K562 (cell line): ENCODE data around the gene B3GALT4. TPM values are rescaled to one million over a fixed set of nuclear protein-coding genes. Genes with fewer than 3 reads are reported as not detected.

Experiments used
- ATAC-seq: fragments of 200-7000 bp; cut with Tn5 transposase; 3 replicates; pipeline ENCODE4 v1.9.1; 2020; ENCODE audit warnings: moderate library complexity
- BruUV-seq: library from RNA; stranded (reverse); fragments of 400-500 nt; replicated peaks from 2 replicates; lab custom pipeline; 2021; lab: Mats Ljungman, UMichigan
- CTCF ChIA-PET: fragments of 300-600 bp; formaldehyde crosslinking; extraction: SDS; loops from one replicate; lab custom pipeline; 2021; ENCODE audit warnings: low intra/inter-chr PET ratio; lab: Yijun Ruan, JAX
- POLR2A ChIA-PET: fragments of 300-600, 350-650 bp; sonication (Branson Sonifier 250); formaldehyde crosslinking; extraction: SDS; loops from one replicate; lab custom pipeline; 2021; ENCODE audit warnings: antibody characterized with exemption, inconsistent platforms; lab: Yijun Ruan, JAX
- DNase-seq, 4 experiments: peaks; one replicate each; pipeline versions ENCODE4 v3.0.0 to v3.0.0-alpha.2; 2011 to 2018; ENCODE audit warnings: low spot score in 3 of 4, mixed read lengths in 3 of 4; ENCODE audit errors: extremely low read depth in 1 of 4
- FAIRE-seq: peaks from 2 replicates; lab custom pipeline; 2011; peaks lifted over from hg19 to GRCh38; lab: Jason Lieb, UNC
- H2AFZ ChIP-seq: 2 replicates; pipeline ENCODE4 v1.6.0; 2011; ENCODE audit warnings: low read depth, low read length, control low read depth, inconsistent platforms
- H3K27ac ChIP-seq: fragments of 200-600 bp; 3 replicates; pipeline ENCODE4 v1.8.0; 2011; ENCODE audit warnings: low read depth, mild to moderate bottlenecking, control low read depth, inconsistent platforms, low read length, moderate library complexity, mixed read lengths; ENCODE audit errors: extremely low read depth
- H3K27me3 ChIP-seq, 2 experiments: fragments of 300-600 bp in 1 of 2; 2 replicates in 1 of 2; 3 replicates in 1 of 2; pipeline versions ENCODE4 v1.6.0 to v1.8.0; 2011; ENCODE audit warnings: inconsistent platforms in 2 of 2, low read length in 2 of 2, mild to moderate bottlenecking in 1 of 2, mixed read lengths in 1 of 2, moderate library complexity in 1 of 2; ENCODE audit not compliant: control insufficient read depth in 2 of 2, insufficient read depth in 2 of 2
- H3K36me3 ChIP-seq: fragments of 300-600 bp; 3 replicates; pipeline ENCODE4 v1.8.0; 2011; ENCODE audit warnings: mild to moderate bottlenecking, low read length, inconsistent platforms; ENCODE audit not compliant: control insufficient read depth, insufficient read depth
- H3K4me1 ChIP-seq, 2 experiments: fragments of 200-600 bp in 1 of 2; replicated peaks in 1 of 2; 2 replicates in 1 of 2; 3 replicates in 1 of 2; pipeline versions ENCODE4 v1.5.1 to v1.8.0; 2011; ENCODE audit warnings: inconsistent platforms in 2 of 2, low read length in 2 of 2, mild to moderate bottlenecking in 1 of 2, mixed read lengths in 1 of 2, moderate library complexity in 1 of 2; ENCODE audit not compliant: control insufficient read depth in 2 of 2, insufficient read depth in 2 of 2
- H3K4me2 ChIP-seq: 2 replicates; pipeline ENCODE4 v1.6.1; 2011; ENCODE audit warnings: low read length, control low read depth, inconsistent platforms, mixed read lengths; ENCODE audit not compliant: insufficient read depth
- H3K4me3 ChIP-seq: fragments of 200-600 bp; sonication (generic), shearing (Covaris generic); 2 replicates; pipeline ENCODE4 v1.5.1; 2016; ENCODE audit warnings: control low read depth, inconsistent platforms
- H3K79me2 ChIP-seq: fragments of 200-600 bp; 3 replicates; pipeline ENCODE4 v1.8.0; 2011; ENCODE audit warnings: low read length, inconsistent platforms; ENCODE audit not compliant: control insufficient read depth, insufficient read depth
- H3K9ac ChIP-seq, 2 experiments: 2 replicates each; pipeline versions ENCODE4 v1.6.0 to v1.6.1; 2011; ENCODE audit warnings: low read depth in 2 of 2, low read length in 2 of 2, control low read depth in 1 of 2, inconsistent platforms in 1 of 2, mild to moderate bottlenecking in 1 of 2, mixed read lengths in 1 of 2; ENCODE audit not compliant: insufficient read depth in 1 of 2
- H3K9me1 ChIP-seq: one replicate; pipeline ENCODE4 v1.6.0; 2011; ENCODE audit warnings: inconsistent platforms, mild to moderate bottlenecking, low read length, moderate library complexity; ENCODE audit not compliant: control insufficient read depth, insufficient read depth
- H3K9me3 ChIP-seq: replicated peaks from 2 replicates; pipeline ENCODE4 v1.5.1; 2011; ENCODE audit warnings: low read depth, low read length, inconsistent platforms; ENCODE audit not compliant: control insufficient read depth, insufficient read depth
- H4K20me1 ChIP-seq: replicated peaks from 2 replicates; pipeline ENCODE4 v1.6.1; 2011; ENCODE audit warnings: low read length, inconsistent platforms, mixed read lengths; ENCODE audit not compliant: control insufficient read depth, insufficient read depth
- ASH1L ChIP-seq: fragments of 450-650 bp; IDR thresholded peaks from 2 replicates; pipeline ENCODE4 v1.6.1; 2018; ENCODE audit warnings: borderline replicate concordance, mild to moderate bottlenecking, low read depth; ENCODE audit not compliant: partially characterized antibody
- DPF2 ChIP-seq: fragments of 450-650 bp; IDR thresholded peaks from 2 replicates; pipeline ENCODE4 v1.6.1; 2016
- ETV5 ChIP-seq: sonication (generic); formaldehyde crosslinking; IDR thresholded peaks from 2 replicates; pipeline ENCODE4 v1.4.0; 2020; ENCODE audit warnings: low read depth, mild to moderate bottlenecking, missing genetic modification reagents
- GTF2E2 ChIP-seq: fragments of 200-800 bp; sonication (Bioruptor generic); IDR thresholded peaks from 2 replicates; pipeline ENCODE4 v1.6.1; 2016; ENCODE audit warnings: missing genetic modification characterization, missing compliant biosample characterization
- HNRNPH1 ChIP-seq: fragments of 200-400 bp; formaldehyde crosslinking; optimal IDR thresholded peaks from 2 replicates; pipeline ENCODE3; 2017; ENCODE audit warnings: low read depth, mild to moderate bottlenecking, low read length, moderate library complexity
- KHSRP ChIP-seq: fragments of 450-650 bp; IDR thresholded peaks from 2 replicates; pipeline ENCODE4 v1.6.1; 2017
- NFRKB ChIP-seq: fragments of 450-650 bp; IDR thresholded peaks from 2 replicates; pipeline ENCODE4 v1.6.1; 2016; ENCODE audit warnings: low read depth
- PHF8 ChIP-seq: fragments of 200-600 bp; sonication (generic); IDR thresholded peaks from 2 replicates; pipeline ENCODE4 v1.6.1; 2012; ENCODE audit warnings: mixed run types, mild to moderate bottlenecking, inconsistent platforms, low read length, moderate library complexity, borderline replicate concordance
- RBM15 ChIP-seq: fragments of 200-400 bp; formaldehyde crosslinking; IDR thresholded peaks from 2 replicates; pipeline ENCODE4 v1.6.1; 2018; ENCODE audit warnings: mild to moderate bottlenecking, low read length, moderate library complexity; ENCODE audit not compliant: insufficient read depth
- RBM17 ChIP-seq: fragments of 200-400 bp; formaldehyde crosslinking; IDR thresholded peaks from 2 replicates; pipeline ENCODE4 v1.6.1; 2017; ENCODE audit warnings: low read depth, mild to moderate bottlenecking, low read length, borderline replicate concordance
- SOX6 ChIP-seq: fragments of 450-650 bp; IDR thresholded peaks from 2 replicates; pipeline ENCODE4 v1.6.1; 2014; ENCODE audit warnings: mild to moderate bottlenecking
- SRSF3 ChIP-seq: fragments of 200-400 bp; formaldehyde crosslinking; IDR thresholded peaks from 2 replicates; pipeline ENCODE4 v1.6.1; 2016; ENCODE audit warnings: mild to moderate bottlenecking, low read length, moderate library complexity; ENCODE audit not compliant: insufficient read depth
- TAF7 ChIP-seq: fragments of 450-650 bp; IDR thresholded peaks from 2 replicates; pipeline ENCODE4 v1.6.1; 2016; ENCODE audit warnings: missing genetic modification characterization, missing compliant biosample characterization
- TARDBP ChIP-seq: fragments of 450-650 bp; IDR thresholded peaks from 2 replicates; pipeline ENCODE4 v1.6.1; 2016
- TCFL5 ChIP-seq: fragments of 250-450 bp; sonication (Bioruptor Pico); conservative IDR thresholded peaks from 2 replicates; pipeline ENCODE4 v1.6.1; 2021; ENCODE audit warnings: mild to moderate bottlenecking, moderate library complexity, matching md5 sums
- ZNF121 ChIP-seq: sonication (generic); formaldehyde crosslinking; conservative IDR thresholded peaks from 2 replicates; pipeline ENCODE4 v1.8.0; 2022; ENCODE audit warnings: missing genetic modification reagents
- WGBS: fragments of 100-300 bp; shearing (Covaris generic); methylation state at CpG from one replicate; pipeline ENCODE4 v1.1.6; 2016; ENCODE audit warnings: low coverage, mixed read lengths; ENCODE audit not compliant: insufficient coverage; ENCODE audit errors: missing lambda C conversion rate; 5-methylcytosine and 5-hydroxymethylcytosine counted together
- in situ Hi-C: fragments of 300-500 bp; cut with MboI; formaldehyde crosslinking; loops from 4 replicates; pipeline ENCODE4 v1.15.0; 2018; ENCODE audit warnings: inconsistent platforms, mixed read lengths
- intact Hi-C: fragments of 100-400 bp; cut with micrococcal nuclease; formaldehyde crosslinking; loops from 2 replicates; pipeline ENCODE4 v1.14.2; 2022
- polyA plus RNA-seq, 8 experiments: library from polyadenylated mRNA; depleted of rRNA in 4 of 8; stranded (reverse) in 5 of 8; unstranded in 3 of 8; fragments of >200 nt; fragmentation: Nextera tagmentation in 2 of 8; fragmentation: Illumina TruSeq in 1 of 8; extraction: Ambion mirVana in 2 of 8; extraction: Trizol in 1 of 8; gene quantifications; 2 replicates each; pipeline versions ENCODE4 v1.2.1 to v1.2.3, GENCODE V29; 2011 to 2014; ENCODE audit warnings: inconsistent platforms in 1 of 8, missing spikeins in 1 of 8
- total RNA-seq, 7 experiments: library from RNA; depleted of rRNA in 6 of 7; stranded (reverse); fragments of >200 nt in 6 of 7; fragmentation: Illumina TruSeq in 2 of 7; extraction: Trizol in 2 of 7; gene quantifications; 2 replicates each; pipeline versions ENCODE4 v1.2.1 to v1.2.3, GENCODE V29; 2011 to 2021; ENCODE audit warnings: low replicate concordance in 1 of 7
- TF ChIP-seq, protein P1 (sequence below): fragments of 450-650 bp; formaldehyde crosslinking; IDR thresholded peaks from 2 replicates; pipeline ENCODE4 v1.4.0; 2020; ENCODE audit warnings: mild to moderate bottlenecking, moderate library complexity
- TF ChIP-seq, protein P2 (sequence below): fragments of 450-650 bp; IDR thresholded peaks from 2 replicates; pipeline ENCODE4 v1.6.1; 2016
- TF ChIP-seq, protein P3 (sequence below): fragments of 200-400 bp; formaldehyde crosslinking; IDR thresholded peaks from 2 replicates; pipeline ENCODE4 v1.6.1; 2017; ENCODE audit warnings: mild to moderate bottlenecking, low read depth, low read length, moderate library complexity

Gene B3GALT4
- total and polyA plus RNA-seq, 9 of the 15 experiments (the other 6 are each of a cell fraction or from before 2014, with no cell fraction given), result 0.11 to 1.3 (median 0.53) TPM; not detected in 1

- no peak overlapping the region for H3K4me2 ChIP-seq
- no peaks in the 10 kb centered on the region for H3K36me3 ChIP-seq
- H3K9me1 ChIP-seq, result no peaks in the 10 kb centered on the region
- DNase-seq (no peak), ATAC-seq (no peak), FAIRE-seq (no peak)
- WGBS, result 0% methylated on average over 1 of the region's 1 CpG
- H3K79me2 ChIP-seq, result no peaks in the 10 kb centered on the region
- H3K4me3 ChIP-seq, result no peak overlapping the region
- no peak overlapping the region for H2AFZ ChIP-seq
- H3K4me1 ChIP-seq, result peaks cover 5% of the 10 kb centered on the region in 2 experiments
- H3K27ac ChIP-seq, result no peak overlapping the region
- H3K9ac ChIP-seq, result no peak overlapping the region
- TF ChIP-seq RBM17, result no peak
- TF ChIP-seq NFRKB, result no peak
- TF ChIP-seq, protein P1, sequence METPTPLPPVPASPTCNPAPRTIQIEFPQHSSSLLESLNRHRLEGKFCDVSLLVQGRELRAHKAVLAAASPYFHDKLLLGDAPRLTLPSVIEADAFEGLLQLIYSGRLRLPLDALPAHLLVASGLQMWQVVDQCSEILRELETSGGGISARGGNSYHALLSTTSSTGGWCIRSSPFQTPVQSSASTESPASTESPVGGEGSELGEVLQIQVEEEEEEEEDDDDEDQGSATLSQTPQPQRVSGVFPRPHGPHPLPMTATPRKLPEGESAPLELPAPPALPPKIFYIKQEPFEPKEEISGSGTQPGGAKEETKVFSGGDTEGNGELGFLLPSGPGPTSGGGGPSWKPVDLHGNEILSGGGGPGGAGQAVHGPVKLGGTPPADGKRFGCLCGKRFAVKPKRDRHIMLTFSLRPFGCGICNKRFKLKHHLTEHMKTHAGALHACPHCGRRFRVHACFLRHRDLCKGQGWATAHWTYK (CRISPR knock-in tag), result no peak
- no peak for TF ChIP-seq SOX6
- TF ChIP-seq TARDBP, result no peak
- TF ChIP-seq TAF7 (tag), result no peak
- no peak for TF ChIP-seq RBM15
- TF ChIP-seq ASH1L, result no peak
- TF ChIP-seq, protein P2, sequence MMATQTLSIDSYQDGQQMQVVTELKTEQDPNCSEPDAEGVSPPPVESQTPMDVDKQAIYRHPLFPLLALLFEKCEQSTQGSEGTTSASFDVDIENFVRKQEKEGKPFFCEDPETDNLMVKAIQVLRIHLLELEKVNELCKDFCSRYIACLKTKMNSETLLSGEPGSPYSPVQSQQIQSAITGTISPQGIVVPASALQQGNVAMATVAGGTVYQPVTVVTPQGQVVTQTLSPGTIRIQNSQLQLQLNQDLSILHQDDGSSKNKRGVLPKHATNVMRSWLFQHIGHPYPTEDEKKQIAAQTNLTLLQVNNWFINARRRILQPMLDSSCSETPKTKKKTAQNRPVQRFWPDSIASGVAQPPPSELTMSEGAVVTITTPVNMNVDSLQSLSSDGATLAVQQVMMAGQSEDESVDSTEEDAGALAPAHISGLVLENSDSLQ, result no peak
- TF ChIP-seq KHSRP, result no peak
- TF ChIP-seq, protein P3, sequence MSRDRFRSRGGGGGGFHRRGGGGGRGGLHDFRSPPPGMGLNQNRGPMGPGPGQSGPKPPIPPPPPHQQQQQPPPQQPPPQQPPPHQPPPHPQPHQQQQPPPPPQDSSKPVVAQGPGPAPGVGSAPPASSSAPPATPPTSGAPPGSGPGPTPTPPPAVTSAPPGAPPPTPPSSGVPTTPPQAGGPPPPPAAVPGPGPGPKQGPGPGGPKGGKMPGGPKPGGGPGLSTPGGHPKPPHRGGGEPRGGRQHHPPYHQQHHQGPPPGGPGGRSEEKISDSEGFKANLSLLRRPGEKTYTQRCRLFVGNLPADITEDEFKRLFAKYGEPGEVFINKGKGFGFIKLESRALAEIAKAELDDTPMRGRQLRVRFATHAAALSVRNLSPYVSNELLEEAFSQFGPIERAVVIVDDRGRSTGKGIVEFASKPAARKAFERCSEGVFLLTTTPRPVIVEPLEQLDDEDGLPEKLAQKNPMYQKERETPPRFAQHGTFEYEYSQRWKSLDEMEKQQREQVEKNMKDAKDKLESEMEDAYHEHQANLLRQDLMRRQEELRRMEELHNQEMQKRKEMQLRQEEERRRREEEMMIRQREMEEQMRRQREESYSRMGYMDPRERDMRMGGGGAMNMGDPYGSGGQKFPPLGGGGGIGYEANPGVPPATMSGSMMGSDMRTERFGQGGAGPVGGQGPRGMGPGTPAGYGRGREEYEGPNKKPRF, result no peak
- no peak for TF ChIP-seq DPF2
- TF ChIP-seq SRSF3, result no peak
- TF ChIP-seq GTF2E2 (tag), result no peak
- no peak for TF ChIP-seq TCFL5 (CRISPR knock-in tag)
- TF ChIP-seq HNRNPH1, result no peak
- TF ChIP-seq ETV5, result no peak
- TF ChIP-seq ZNF121, result no peak
- no peak for TF ChIP-seq PHF8
- in situ Hi-C loops (no loop called here), intact Hi-C loops (no loop called here)
- ChIA-PET POLR2A (interaction anchor here (0.6 to 1.2 kb wide), 4 partner anchors 28 to 148 kb away, joined by 3 to 5 read pairs (median 4); partner anchors contain the start of genes KIFC1, RPS18 and VPS52), CTCF (interaction anchor here (0.6 to 0.7 kb wide), 2 partner anchors 225 to 346 kb away, joined by 4 read pairs; no protein-coding TSS in a partner anchor)
- H3K27me3 ChIP-seq, result peaks cover 33 to 36% of the 10 kb centered on the region in 2 experiments
- H3K9me3 ChIP-seq, result no peaks in the 10 kb centered on the region
- BruUV-seq, result no TSS peak
- 0 out of 2 replicates have a peak, but pooled peaks cover 3% of the 10 kb centered on the region for H4K20me1 ChIP-seq
Observed at GRCh38 chr6:33243476-33243875, 33.4 kb upstream of the B3GALT4 start.
